Measurements from ENCODE around the gene SVIL. TPM values are rescaled to one million over a fixed set of nuclear protein-coding genes. Genes with fewer than 3 reads are reported as not detected.
A peak's percentile ranks its signal among the peaks of the same experiment; 100 is the strongest.

The SVIL gene
- total RNA-seq, 4 donors from 2014 or later: 585 to 1,262 (median 942) TPM

GRCh38 chr10:29473406-29474100 lies 161.2 kb downstream of the SVIL start:
- H3K27me3 ChIP-seq: no peaks in the 10 kb centered on the region
- no peaks in the 10 kb centered on the region for H3K9me3 ChIP-seq
- peak overlapping the region in 3 of 4 donors; percentile 52 to 73 (median 62) for H3K27ac ChIP-seq
- WGBS, 2 donors (ENCODE audit: low coverage in 1 of 2): 29% methylated on average over 2 of the region's 19 CpGs; no CpG with 5 or more reads in 1 of the 2 donors
- peaks cover 0 to 96% (median 9%) of the 10 kb centered on the region in 3 donors for H3K4me1 ChIP-seq
- no peak overlapping the region for H3K4me3 ChIP-seq
- peaks cover 0 to 100% of the 10 kb centered on the region in 2 donors for H3K36me3 ChIP-seq
- ATAC-seq: peak; percentile 22
- no peak for TF ChIP-seq CTCF (IDR thresholded peaks at IDR 0.05)
- TF ChIP-seq POLR2AphosphoS5 (IDR thresholded peaks at IDR 0.05): no peak
- TF ChIP-seq POLR2A (IDR thresholded peaks at IDR 0.05): no peak
- TF ChIP-seq EP300 (IDR thresholded peaks at IDR 0.05): no peak

- no peak for ATAC-seq
- H3K27ac ChIP-seq: peak overlapping the region in 3 of 4 donors; percentile 52 to 73 (median 62)
Observed at GRCh38 chr10:29473087-29473356, 161.7 kb downstream of the SVIL start.

GRCh38 chr10:29472301-29473086 lies 162.3 kb downstream of the SVIL start:
- WGBS, 2 donors (ENCODE audit: low coverage in 1 of 2): 8 to 45% methylated on average over 1 to 5 of the region's 5 CpGs
- H3K27ac ChIP-seq: peak overlapping the region; percentile 24 to 73 (median 57)
- peaks cover 0 to 87% (median 9%) of the 10 kb centered on the region in 3 donors for H3K4me1 ChIP-seq
- peaks cover 0 to 100% of the 10 kb centered on the region in 2 donors for H3K36me3 ChIP-seq
- no peak for ATAC-seq
- TF ChIP-seq POLR2A (IDR thresholded peaks at IDR 0.05) (no peak), CTCF (IDR thresholded peaks at IDR 0.05) (no peak), POLR2AphosphoS5 (IDR thresholded peaks at IDR 0.05) (no peak), EP300 (IDR thresholded peaks at IDR 0.05) (no peak)
- no peak overlapping the region for H3K4me3 ChIP-seq
- no peaks in the 10 kb centered on the region for H3K27me3 ChIP-seq
- H3K9me3 ChIP-seq: no peaks in the 10 kb centered on the region

More at GRCh38 chr10:29473087-29473356, 161.7 kb downstream of the SVIL start:
- H3K4me3 ChIP-seq: no peak overlapping the region
- TF ChIP-seq CTCF (IDR thresholded peaks at IDR 0.05) (no peak), POLR2AphosphoS5 (IDR thresholded peaks at IDR 0.05) (no peak), POLR2A (IDR thresholded peaks at IDR 0.05) (no peak), EP300 (IDR thresholded peaks at IDR 0.05) (no peak)
- H3K4me1 ChIP-seq: peaks cover 0 to 90% (median 9%) of the 10 kb centered on the region in 3 donors
- H3K27me3 ChIP-seq: no peaks in the 10 kb centered on the region
- peaks cover 0 to 100% of the 10 kb centered on the region in 2 donors for H3K36me3 ChIP-seq
- WGBS, 2 donors (ENCODE audit: low coverage in 1 of 2): 35 to 61% methylated on average over 5 to 6 of the region's 6 CpGs
- H3K9me3 ChIP-seq: no peaks in the 10 kb centered on the region

- Histone ChIP-seq H3K9me3 (no peaks in the 10 kb centered on the region), H3K4me1 (peaks cover 0 to 81% (median 9%) of the 10 kb centered on the region in 3 donors), H3K36me3 (peaks cover 0 to 100% of the 10 kb centered on the region in 2 donors), H3K27me3 (no peaks in the 10 kb centered on the region), H3K4me3 (no peak overlapping the region), H3K27ac (peak overlapping the region; percentile 21 to 73 (median 57))
- TF ChIP-seq POLR2A (IDR thresholded peaks at IDR 0.05) (no peak), POLR2AphosphoS5 (IDR thresholded peaks at IDR 0.05) (no peak), EP300 (IDR thresholded peaks at IDR 0.05) (no peak), CTCF (IDR thresholded peaks at IDR 0.05) (no peak)
- WGBS, 2 donors (ENCODE audit: low coverage in 1 of 2): 0 to 13% methylated on average over 1 of the region's 1 CpG
- ATAC-seq: no peak
Observed at GRCh38 chr10:29471544-29471859, 163.3 kb downstream of the SVIL start.
